ENCODE results near the gene PTGS1.
"Not testable (repeated sequence)": the region's sequence is repeated elsewhere in the genome, so short reads cannot be mapped to it uniquely, and the experiment has no call there.

DNA sequence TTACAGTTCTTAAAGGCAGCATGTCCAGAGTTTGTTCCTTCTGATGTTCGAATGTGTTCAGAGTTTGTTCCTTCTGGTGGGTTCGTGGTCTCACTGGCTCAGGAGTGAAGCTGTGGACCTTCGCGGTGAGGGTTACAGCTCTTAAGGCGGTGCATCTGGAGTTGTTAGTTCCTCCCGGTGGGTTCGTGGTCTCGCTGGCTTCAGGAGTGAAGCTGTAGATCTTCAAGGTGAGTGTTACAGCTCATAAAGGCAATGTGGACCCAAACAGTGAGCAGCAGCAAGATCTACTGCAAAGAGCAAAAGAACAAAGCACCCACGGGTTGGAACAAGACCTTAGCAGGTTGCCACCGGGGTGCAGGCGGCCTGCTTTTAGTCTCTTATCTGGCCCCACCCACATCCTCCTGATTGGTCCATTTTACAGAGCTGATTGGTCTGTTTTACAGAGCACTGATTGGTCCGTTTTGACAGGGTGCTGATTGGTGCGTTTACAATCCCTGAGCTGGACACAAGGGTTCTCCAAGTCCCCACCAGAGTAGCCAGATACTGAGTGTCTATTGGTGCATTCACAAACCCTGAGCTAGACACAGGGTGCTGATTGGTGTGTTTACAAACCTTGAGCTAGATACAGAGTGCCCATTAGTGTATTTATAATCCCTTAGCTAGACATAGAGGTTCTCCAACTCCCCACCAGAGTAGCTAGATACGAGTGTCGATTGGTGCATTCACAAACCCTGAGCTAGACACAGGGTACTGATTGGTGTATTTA lies 34.7 kb downstream of the PTGS1 start:
- TF ChIP-seq, protein P1, sequence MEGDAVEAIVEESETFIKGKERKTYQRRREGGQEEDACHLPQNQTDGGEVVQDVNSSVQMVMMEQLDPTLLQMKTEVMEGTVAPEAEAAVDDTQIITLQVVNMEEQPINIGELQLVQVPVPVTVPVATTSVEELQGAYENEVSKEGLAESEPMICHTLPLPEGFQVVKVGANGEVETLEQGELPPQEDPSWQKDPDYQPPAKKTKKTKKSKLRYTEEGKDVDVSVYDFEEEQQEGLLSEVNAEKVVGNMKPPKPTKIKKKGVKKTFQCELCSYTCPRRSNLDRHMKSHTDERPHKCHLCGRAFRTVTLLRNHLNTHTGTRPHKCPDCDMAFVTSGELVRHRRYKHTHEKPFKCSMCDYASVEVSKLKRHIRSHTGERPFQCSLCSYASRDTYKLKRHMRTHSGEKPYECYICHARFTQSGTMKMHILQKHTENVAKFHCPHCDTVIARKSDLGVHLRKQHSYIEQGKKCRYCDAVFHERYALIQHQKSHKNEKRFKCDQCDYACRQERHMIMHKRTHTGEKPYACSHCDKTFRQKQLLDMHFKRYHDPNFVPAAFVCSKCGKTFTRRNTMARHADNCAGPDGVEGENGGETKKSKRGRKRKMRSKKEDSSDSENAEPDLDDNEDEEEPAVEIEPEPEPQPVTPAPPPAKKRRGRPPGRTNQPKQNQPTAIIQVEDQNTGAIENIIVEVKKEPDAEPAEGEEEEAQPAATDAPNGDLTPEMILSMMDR (IDR thresholded peaks at IDR 0.05) = not testable (repeated sequence)
- not testable (repeated sequence) for TF ChIP-seq RAD21 (IDR thresholded peaks at IDR 0.05; ENCODE audit: low read length); MAX (IDR thresholded peaks at IDR 0.05; ENCODE audit: low read depth); JUND (IDR thresholded peaks at IDR 0.05); RCOR1 (IDR thresholded peaks at IDR 0.05; ENCODE audit: low read length); POLR2AphosphoS5 (IDR thresholded peaks at IDR 0.05; ENCODE audit: low read depth, low read length); GABPA (IDR thresholded peaks at IDR 0.05; ENCODE audit: low read depth); NFIC (IDR thresholded peaks at IDR 0.05; ENCODE audit: borderline replicate concordance)
- TF ChIP-seq, protein P2, sequence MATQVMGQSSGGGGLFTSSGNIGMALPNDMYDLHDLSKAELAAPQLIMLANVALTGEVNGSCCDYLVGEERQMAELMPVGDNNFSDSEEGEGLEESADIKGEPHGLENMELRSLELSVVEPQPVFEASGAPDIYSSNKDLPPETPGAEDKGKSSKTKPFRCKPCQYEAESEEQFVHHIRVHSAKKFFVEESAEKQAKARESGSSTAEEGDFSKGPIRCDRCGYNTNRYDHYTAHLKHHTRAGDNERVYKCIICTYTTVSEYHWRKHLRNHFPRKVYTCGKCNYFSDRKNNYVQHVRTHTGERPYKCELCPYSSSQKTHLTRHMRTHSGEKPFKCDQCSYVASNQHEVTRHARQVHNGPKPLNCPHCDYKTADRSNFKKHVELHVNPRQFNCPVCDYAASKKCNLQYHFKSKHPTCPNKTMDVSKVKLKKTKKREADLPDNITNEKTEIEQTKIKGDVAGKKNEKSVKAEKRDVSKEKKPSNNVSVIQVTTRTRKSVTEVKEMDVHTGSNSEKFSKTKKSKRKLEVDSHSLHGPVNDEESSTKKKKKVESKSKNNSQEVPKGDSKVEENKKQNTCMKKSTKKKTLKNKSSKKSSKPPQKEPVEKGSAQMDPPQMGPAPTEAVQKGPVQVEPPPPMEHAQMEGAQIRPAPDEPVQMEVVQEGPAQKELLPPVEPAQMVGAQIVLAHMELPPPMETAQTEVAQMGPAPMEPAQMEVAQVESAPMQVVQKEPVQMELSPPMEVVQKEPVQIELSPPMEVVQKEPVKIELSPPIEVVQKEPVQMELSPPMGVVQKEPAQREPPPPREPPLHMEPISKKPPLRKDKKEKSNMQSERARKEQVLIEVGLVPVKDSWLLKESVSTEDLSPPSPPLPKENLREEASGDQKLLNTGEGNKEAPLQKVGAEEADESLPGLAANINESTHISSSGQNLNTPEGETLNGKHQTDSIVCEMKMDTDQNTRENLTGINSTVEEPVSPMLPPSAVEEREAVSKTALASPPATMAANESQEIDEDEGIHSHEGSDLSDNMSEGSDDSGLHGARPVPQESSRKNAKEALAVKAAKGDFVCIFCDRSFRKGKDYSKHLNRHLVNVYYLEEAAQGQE (IDR thresholded peaks at IDR 0.05; ENCODE audit: low read depth, low read length) = not testable (repeated sequence)
